Pulmonary artery endothelial cell (primary cell): ENCODE results near the gene FGFBP3. TPM values are rescaled to one million over a fixed set of nuclear protein-coding genes. Genes with fewer than 3 reads are reported as not detected.

Source experiments
- DNase-seq: peaks from one replicate; pipeline ENCODE4 v3.0.0-alpha.2; 2011; ENCODE audit warnings: low read depth, low spot score
- total RNA-seq: library from RNA; depleted of rRNA; stranded (reverse); fragments of >200 nt; gene quantifications from 2 replicates; pipeline ENCODE4 v1.2.3, GENCODE V29; 2014

Gene FGFBP3
- 0.20 and 0.28 TPM in 2 replicates for total RNA-seq

GRCh38 chr10:91909117-91909677, at the start of gene FGFBP3:
Gene FGFBP3, minus strand, starts transcription at chr10:91909486. Its CDS starts 517 bp downstream, at chr10:91908969.
- no peak for DNase-seq

- no peak for DNase-seq
Measured at GRCh38 chr10:91957091-91957490, 47.8 kb upstream of the FGFBP3 start.

GRCh38 chr10:91955114-91955513, 45.8 kb upstream of the FGFBP3 start:
- DNase-seq, result no peak

GRCh38 chr10:91953600-91954160, 44.4 kb upstream of the FGFBP3 start:
- no peak for DNase-seq

DNA sequence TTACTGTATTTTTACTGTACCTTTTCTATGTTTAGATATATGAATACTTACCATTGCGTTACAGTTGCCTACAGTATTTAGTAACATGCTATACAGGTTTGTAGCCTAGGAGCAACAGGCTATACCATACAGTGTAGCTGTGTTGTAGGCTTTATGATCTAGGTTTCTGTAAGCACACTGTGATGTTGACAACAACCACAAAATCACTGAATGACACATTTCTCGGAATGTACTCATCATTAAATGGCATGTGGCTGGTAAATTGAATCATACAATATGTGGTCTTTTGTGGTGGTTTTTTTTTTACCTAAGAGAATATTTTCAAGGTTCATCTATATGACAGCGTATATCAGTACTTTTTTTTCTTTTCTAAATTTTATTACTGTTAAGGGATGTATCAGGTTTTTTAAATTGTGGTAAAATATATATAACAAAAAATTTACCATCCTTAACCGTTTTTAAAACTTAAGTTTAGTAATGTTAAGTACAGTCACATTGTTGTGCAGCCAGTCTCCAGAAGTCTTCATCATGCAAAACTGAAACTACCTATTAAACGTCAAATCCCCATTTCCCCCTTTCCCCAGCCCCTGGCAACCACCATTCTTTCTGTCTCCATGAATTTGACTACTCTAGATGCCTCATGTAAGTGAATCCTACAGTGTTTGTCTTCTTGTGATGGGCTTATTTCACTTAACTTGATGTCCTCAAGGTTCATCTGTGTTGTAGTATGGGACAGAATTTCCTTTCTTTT, 35.8 kb upstream of the FGFBP3 start:
- no peak for DNase-seq

DNA sequence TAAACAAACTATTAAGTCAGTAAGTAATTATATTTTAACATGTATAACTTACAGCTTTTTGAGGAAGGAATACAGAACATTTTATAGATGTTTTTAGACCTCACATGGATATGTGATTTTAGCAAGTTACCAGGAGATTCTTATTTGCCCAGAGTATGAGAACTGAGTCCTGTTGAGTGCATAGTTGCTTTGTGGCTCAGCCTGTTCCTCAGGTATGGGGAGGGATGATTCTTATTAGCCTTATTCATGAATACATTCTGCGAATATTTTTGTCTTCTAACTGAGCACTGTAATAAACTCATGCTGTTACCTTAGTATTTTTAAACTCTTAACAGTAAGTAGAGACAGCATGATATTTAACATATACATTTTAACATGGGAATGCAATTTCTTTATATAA, 32.1 kb upstream of the FGFBP3 start:
- DNase-seq, result no peak

GRCh38 chr10:91939653-91940052, 30.4 kb upstream of the FGFBP3 start:
- DNase-seq, result no peak

- no peak for DNase-seq
Measured at GRCh38 chr10:91935886-91936285, 26.6 kb upstream of the FGFBP3 start.

DNA sequence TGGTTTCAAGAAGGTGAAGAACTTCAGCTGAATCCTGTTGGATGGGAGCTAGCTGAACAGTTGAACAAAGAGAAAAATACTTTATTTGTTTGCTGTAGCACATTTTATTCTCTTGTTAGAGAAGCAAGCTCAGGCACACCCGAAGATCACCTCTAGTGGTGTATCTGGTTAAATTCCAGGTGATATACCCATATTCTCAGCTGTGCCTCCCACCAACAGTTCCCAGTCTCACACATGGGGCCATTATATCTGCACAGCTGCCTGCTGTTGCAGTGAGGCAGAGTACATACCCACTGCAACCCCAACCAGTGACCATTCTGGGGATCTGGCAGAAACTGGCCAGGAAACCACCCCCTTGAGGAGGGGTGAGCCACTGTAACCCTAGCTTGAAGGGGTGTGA, 23.5 kb upstream of the FGFBP3 start:
- no peak for DNase-seq

DNA sequence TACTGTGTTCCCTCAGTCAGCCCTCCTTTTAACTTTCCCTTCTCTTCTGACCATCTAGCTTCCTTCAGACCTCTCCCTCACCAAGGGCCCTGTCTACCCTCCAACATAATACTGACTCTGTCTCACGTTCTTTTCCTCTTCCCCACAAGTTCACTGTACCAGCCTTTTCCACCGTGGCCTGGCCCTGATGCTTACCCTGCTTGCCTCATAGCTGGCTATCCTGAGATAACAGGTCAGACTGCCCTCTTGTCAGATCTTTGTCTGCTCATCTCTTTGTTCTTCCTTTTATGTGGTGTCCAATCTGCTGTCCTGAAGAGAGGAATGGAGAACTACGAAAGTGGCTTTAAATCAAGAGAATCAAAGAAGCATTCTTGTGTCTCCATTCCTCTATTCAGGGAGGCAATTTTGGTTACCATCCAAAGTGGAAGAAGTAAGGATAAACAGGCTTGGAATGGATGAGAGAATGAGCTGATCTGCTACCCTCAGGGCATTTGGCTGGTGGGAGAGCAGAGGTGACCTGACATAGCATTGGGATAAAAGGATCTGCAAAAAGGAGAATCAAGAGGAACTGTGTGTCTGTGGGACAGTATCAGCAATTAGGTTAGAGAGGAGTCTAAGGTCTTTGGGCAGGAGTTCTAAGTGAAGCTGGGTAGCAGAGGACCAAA, 22.4 kb upstream of the FGFBP3 start:
- DNase-seq, result no peak

- DNase-seq, result no peak
Measured at GRCh38 chr10:91930939-91931338, 21.7 kb upstream of the FGFBP3 start.

GRCh38 chr10:91925022-91925320, 15.7 kb upstream of the FGFBP3 start:
- no peak for DNase-seq

DNA sequence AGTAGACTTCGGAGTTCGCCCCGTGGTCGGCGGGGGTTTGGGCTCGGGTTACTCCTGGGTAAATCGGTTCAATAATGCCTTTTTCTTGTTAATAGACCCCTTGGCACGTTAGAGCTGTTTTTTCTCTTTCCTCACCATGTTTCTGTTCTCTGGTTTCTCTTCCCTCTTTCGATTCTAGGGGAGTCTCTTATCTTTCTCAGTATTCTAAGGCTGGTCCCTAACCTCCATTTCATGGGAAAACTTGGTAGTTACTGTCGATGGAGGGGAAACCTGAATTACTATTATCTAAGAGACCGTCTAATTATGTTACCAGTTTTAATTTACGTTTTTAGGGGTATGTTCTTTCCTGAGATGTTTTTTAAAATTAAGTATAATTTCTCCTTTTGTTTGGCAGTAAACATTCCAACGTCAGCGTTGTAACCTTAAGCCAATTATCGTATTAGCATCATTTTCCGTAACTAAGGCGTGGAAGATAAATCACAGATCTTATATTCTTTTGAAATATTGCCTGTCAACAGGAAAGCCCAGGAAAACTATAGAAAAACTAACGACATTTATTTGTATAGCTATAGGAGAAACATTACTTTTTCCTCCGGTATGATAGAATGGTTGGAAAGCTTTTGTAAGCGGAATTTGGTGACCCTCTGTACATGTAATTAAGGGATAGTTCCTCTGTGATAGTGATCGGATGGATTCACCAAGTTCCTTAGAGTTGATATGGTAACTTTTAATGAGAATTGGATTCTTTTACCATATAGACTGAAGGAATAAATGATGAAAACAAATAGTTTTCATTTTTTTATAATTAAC, 15.1 kb upstream of the FGFBP3 start:
- DNase-seq, result no peak

DNA sequence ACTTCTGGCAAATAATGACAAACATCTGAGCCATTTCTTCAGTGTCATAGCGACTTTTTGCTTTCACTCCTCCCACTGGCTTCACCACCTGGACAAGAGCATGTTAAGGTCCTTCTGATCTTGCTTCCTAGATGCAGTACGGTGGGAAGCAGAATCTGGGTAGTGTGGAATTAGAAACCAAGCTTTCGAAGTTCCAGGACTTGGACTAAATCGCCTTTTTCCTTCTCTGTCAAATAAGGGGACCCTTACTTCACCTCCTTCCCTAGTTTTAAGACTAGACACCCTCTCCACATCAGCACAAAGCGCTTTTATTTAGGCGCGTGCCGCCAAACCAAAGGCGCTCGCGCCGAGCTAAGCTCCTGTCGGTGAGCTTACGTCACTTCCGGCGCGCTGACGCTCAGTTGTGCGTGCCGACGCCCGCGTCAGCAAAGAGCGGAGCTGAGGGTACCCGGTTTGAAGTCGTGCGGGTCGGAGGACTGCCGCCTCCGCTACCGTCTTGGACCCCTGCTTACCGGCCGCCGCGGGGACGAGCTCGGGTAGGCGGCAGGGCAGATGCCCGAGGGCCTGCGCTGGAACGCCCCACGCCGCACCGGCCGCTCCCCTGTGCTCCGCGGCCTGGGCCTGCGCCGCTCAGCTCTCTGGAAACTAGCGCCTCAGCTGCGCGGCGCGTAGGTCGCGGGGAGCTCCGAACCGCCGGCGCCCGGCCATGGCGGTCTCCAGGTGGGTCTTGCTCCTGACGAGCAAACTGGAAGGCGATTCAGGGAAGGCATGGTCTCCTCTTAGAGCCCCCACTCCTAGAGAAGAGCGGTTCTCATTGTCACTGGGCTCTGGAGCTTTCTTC, 14.3 kb upstream of the FGFBP3 start, which contains the start of gene BTAF1:
Gene BTAF1, plus strand, starts transcription at position 400 of the 841 bp plus-strand sequence. Its CDS starts 307 bp downstream, at position 707.
- peak; percentile 75 for DNase-seq

GRCh38 chr10:91919651-91920050, 10.4 kb upstream of the FGFBP3 start:
- no peak for DNase-seq

DNA sequence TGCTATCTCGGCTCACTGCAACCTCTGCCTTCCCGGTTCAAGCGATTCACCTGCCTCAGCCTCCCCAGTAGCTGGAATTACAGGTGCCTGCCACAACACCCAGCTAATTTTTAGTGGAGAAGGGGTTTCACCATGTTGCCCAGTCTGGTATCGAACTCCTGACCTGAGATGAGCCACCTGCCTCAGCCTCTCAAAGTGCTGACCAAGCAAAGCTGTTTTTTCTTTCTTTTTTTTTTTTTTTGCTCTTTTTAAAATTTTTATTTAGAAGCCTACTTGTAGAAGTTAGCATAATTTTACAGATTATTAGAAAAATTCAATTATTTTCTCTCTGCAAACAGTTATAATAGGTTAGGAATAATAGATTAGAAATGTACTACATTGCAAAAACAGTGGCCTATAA, 1.2 kb upstream of the FGFBP3 start:
- no peak for DNase-seq

- no peak for DNase-seq
Measured at GRCh38 chr10:91908337-91909116, 759 bp downstream of the FGFBP3 start.

- DNase-seq, result no peak
Measured at GRCh38 chr10:91907914-91908336, 1.4 kb downstream of the FGFBP3 start.

GRCh38 chr10:91907033-91907594, 2.2 kb downstream of the FGFBP3 start:
- DNase-seq, result no peak
